Endothelial cell of umbilical vein (primary cell): ENCODE results near the gene INO80B.

Experiments used
- POLR2AphosphoS5 ChIP-seq: IDR thresholded peaks from 2 replicates; pipeline ENCODE4 v1.6.1; 2012; ENCODE audit warnings: low read depth, mild to moderate bottlenecking, control low read depth, low read length, moderate library complexity; ENCODE audit not compliant: insufficient read depth
- TF ChIP-seq, protein P1 (sequence below), 2 donors: IDR thresholded peaks; 1 replicate in 1 of 2; 2 replicates in 1 of 2; pipeline ENCODE4 v1.5.1; 2011; ENCODE audit warnings: low read length in 2 of 2, mild to moderate bottlenecking in 2 of 2, moderate library complexity in 2 of 2, control low read depth in 1 of 2, inconsistent platforms in 1 of 2, low read depth in 1 of 2; ENCODE audit not compliant: insufficient read depth in 1 of 2; ENCODE audit errors: extremely low read depth in 1 of 2

DNA sequence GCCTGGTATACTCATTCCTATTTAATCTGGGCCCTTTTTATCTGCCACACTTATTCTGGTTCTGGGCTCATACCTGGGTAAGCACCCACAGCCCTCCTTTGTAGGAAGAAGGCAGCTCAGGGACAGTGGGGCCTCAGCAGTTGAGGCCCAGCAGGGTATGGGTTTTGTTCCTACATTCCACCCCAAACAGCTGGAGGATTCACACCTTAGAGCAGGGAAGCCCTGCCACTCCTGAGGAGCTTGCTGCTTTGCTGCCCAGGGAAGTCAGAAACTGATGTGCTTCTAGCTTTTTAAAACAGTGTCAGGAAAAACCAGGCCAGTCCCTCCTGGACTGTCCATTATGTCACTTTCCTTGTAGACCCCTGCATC lies 45.7 kb downstream of the INO80B start:
- TF ChIP-seq, protein P1, sequence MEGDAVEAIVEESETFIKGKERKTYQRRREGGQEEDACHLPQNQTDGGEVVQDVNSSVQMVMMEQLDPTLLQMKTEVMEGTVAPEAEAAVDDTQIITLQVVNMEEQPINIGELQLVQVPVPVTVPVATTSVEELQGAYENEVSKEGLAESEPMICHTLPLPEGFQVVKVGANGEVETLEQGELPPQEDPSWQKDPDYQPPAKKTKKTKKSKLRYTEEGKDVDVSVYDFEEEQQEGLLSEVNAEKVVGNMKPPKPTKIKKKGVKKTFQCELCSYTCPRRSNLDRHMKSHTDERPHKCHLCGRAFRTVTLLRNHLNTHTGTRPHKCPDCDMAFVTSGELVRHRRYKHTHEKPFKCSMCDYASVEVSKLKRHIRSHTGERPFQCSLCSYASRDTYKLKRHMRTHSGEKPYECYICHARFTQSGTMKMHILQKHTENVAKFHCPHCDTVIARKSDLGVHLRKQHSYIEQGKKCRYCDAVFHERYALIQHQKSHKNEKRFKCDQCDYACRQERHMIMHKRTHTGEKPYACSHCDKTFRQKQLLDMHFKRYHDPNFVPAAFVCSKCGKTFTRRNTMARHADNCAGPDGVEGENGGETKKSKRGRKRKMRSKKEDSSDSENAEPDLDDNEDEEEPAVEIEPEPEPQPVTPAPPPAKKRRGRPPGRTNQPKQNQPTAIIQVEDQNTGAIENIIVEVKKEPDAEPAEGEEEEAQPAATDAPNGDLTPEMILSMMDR (IDR thresholded peaks at IDR 0.05; ENCODE audit: extremely low read depth in 1 of 2, insufficient read depth in 1 of 2, low read depth in 1 of 2, low read length in 2 of 2), result no peak
- no peak for TF ChIP-seq POLR2AphosphoS5
